Activated CD4-positive, alpha-beta T cell treated with anti-CD3 and anti-CD28 coated beads, Interleukin-2, amount 50 U/mL, for 16 hours (primary cell): ENCODE data around the gene OLFM2.
A peak's percentile ranks its signal among the peaks of the same experiment; 100 is the strongest.
"Not testable (repeated sequence)": the region's sequence is repeated elsewhere in the genome, so short reads cannot be mapped to it uniquely, and the experiment has no call there.

Experiments
- DNase-seq: peaks from one replicate; pipeline ENCODE4 v3.0.0-alpha.2; 2020

Gene OLFM2

GRCh38 chr19:9941231-9941630, 4.9 kb upstream of the OLFM2 start:
- DNase-seq, result no peak

- no peak for DNase-seq
These were observed 4.5 kb upstream of the OLFM2 start for GRCh38 chr19:9940778-9941177.

- no peak for DNase-seq
These were observed 3.1 kb upstream of the OLFM2 start for GRCh38 chr19:9939301-9939913.

- DNase-seq, result no peak
These were observed 691 bp upstream of the OLFM2 start for GRCh38 chr19:9937001-9937411.

GRCh38 chr19:9935506-9936325, 599 bp downstream of the OLFM2 start:
- no peak for DNase-seq

GRCh38 chr19:9934132-9934950, 2.0 kb downstream of the OLFM2 start:
- DNase-seq, result peak; percentile 83

GRCh38 chr19:9932835-9933234, 3.5 kb downstream of the OLFM2 start:
- DNase-seq, result no peak

GRCh38 chr19:9931629-9932028, 4.7 kb downstream of the OLFM2 start:
- no peak for DNase-seq

GRCh38 chr19:9923440-9923839, 12.9 kb downstream of the OLFM2 start:
- DNase-seq, result no peak

- not testable (repeated sequence) for DNase-seq
These were observed 13.4 kb downstream of the OLFM2 start for GRCh38 chr19:9922782-9923379.

GRCh38 chr19:9917321-9917720, 19.0 kb downstream of the OLFM2 start:
- peak; percentile 32 for DNase-seq

- DNase-seq, result no peak
These were observed 19.6 kb downstream of the OLFM2 start for GRCh38 chr19:9916719-9917118.

- DNase-seq, result peak; percentile 79
These were observed 21.8 kb downstream of the OLFM2 start for GRCh38 chr19:9914315-9915207.

- no peak for DNase-seq
These were observed 22.4 kb downstream of the OLFM2 start for GRCh38 chr19:9914001-9914314.

GRCh38 chr19:9913237-9914000, 22.9 kb downstream of the OLFM2 start:
- DNase-seq, result no peak

- no peak for DNase-seq
These were observed 23.6 kb downstream of the OLFM2 start for GRCh38 chr19:9912551-9913236.

GRCh38 chr19:9911524-9912185, 24.7 kb downstream of the OLFM2 start:
- no peak for DNase-seq

GRCh38 chr19:9910625-9911024, 25.7 kb downstream of the OLFM2 start:
- no peak for DNase-seq

- DNase-seq, result no peak
These were observed 27.1 kb downstream of the OLFM2 start for GRCh38 chr19:9909251-9909650.

- DNase-seq, result no peak
These were observed 29.7 kb downstream of the OLFM2 start for GRCh38 chr19:9906475-9907087.
